Measurements from ENCODE around the gene DENND5A.
"Not testable (repeated sequence)": the region's sequence is repeated elsewhere in the genome, so short reads cannot be mapped to it uniquely, and the experiment has no call there.

GRCh38 chr11:9236242-9236641, 28.9 kb downstream of the DENND5A start:
- not testable (repeated sequence) for TF ChIP-seq CTCF, POLR2A (IDR thresholded peaks at IDR 0.05)

Measured in right lobe of liver (tissue), 4 donors.